ENCODE results near the gene ETS2.
A peak's percentile ranks its signal among the peaks of the same experiment; 100 is the strongest.

The ETS2 gene

DNA sequence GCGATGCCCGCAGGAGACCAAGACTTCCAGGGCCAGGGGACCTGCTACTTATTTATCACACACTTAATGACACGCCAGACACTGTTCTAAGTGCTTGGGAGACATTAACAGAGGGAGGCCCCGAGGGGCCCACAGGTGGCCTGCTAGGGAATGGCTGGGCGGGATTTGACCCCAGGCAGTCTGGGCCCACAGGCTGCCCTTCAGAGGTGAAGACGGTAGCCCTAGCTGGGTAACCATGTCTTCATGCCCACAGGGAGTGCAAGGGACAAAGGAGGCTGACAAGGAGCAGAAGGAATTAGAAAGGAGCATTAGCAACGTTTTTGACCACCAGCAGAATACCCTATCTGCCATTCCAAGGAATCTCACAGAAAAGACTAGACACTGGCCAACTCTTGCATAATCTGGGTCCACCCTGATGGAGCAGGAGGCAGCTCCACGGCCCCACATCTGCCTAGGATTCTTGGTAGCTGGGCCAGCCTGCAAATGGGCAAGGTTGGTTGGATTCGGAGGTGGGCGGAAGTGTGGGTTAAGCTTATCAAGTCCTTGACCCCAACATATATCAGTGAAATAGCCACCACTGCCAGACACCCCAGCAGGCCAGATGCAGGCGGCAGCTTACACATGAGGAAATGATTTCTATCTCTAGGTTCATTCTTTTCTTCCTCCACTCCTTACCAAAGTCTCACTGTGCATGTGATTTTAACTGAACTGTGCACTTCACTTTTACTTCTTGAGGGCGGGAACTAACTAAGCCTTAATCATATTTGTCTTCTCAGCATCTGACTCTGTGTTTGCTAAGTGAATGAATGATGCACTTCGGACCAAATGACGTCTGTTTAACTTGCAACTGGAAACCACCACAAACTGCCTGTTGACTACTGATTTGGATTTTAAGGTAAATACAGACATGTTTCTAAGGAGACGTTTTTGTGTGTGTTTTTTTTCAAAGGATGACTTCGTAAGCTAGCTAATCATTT lies 3.4 kb upstream of the ETS2 start:
- DNase-seq, result no peak

DNA sequence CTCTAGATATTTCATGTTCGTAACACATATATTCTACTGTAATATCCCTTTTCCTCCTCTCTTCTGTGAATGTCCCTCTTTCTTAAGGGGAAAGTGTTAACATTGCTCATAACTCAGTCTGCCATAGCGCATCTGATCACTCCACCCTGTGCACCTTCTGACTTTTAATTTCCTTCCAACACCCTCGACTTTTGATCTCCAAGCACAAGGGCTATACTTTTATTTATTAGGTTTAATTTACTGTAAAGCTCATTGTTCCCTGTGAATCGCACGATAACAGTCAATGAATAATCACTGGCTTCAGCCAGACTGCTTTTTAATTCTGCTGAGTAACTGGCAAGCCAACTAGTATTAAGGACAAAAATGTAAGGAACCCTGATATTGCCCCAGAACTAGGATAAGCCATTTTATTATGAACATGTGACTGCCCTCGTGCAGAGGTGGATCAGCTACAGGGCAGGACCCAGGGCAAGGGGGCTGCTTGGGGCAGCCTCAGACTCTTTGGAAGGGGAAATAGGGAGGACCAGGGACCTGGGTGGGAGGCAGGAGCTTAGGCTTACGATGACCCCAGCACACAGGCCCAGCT lies 2.6 kb upstream of the ETS2 start:
- DNase-seq, result no peak

DNA sequence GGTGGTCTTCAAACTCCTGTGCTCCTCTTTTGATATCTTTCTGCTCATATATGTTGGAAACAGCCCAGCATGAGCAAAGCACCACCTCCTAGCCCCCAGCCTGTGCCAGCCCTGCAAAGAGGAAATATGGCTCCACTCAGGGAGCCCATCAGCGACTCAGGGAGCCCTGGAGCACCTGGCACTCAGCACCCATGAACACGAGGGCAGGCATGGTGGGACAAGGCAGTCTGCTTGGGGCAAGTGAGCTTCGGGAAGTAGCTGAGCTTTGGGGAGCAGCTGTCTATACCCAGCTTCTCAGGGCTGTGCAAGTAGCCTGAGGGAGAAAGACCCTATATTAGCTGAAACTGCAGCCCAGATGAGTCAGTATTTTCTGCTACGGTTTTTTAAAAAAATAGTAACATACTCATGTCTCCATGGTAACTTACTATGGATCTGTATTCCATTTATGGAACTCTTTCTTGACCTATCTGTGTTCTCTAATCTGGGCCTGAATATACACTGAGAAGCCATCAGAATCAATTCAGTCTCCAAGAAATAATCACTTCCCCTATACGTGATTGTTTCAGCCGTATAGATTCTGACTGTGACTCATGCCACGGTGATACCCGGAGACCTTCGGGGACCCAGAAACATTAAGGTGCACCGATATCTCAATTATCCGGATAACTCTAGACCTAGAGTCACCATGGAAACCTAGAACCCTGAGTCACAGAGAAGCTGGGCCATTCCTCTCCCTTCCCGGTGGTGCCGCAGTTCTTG lies 1.5 kb upstream of the ETS2 start:
- DNase-seq, result no peak

DNA sequence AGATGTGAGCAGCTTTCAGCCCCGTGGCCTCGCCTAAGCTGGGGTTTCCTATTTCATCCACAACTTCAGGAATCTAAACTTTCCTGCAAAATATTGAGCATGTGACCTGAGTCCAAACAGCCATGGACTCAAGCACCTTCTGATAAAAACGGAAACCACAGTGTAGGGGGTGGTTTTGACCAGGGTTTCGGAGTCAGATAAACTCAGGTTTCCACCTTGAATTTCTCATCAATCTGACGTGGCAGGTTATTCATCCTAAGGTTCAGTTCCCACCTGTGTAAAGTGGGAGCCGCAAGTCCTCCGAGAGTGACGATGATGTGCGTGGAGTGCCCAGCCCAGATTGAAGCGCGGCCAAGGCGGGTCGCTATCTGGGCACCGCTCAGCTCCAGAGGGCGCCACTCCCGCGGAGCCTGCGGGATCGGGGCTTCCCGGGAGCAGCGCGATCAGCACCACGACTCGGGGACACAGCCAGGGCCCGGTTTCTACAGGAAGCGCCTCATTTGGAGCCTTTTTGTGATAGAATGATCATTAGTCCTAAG lies 871 bp upstream of the ETS2 start:
- DNase-seq, result peak; percentile 45

DNA sequence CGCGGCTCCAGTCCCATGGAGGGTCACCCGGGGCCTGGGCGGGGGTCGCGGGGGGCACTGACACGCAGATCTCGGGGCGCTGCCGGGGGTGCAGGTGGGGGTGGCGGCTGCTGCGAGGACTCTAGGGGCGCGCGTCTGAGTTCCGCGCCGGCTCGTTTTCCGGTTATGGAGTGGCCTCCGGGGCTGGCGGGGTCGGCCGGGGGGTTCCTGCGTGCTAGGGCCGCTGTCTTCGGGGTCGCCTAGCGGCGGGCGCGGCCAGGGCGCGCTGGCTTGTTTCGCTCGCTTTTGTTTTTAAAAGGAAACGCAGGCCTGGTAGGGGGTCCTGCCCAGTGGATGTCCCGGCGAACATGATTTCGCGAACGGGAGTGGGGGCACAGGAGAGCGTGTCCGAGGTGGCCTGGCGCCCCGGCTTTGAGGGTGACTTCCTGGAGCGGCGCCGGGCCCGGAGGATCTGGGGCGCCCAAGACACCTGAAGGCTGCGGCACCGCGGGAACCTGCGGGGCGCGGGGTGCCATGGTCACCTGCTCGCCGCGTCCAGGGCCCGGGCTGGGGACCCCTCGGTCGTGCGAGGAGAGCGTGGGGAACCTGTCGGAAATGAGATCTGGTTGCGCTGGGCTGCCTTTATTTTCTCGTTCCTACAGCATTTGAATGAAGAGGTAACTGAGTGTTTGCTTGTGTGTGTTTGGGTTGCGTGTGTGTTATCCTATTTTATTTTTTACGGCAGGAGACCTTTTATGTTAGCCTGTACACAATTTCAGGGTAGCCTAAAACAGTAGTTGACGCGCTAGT lies 618 bp downstream of the ETS2 start:
- DNase-seq, result no peak

DNA sequence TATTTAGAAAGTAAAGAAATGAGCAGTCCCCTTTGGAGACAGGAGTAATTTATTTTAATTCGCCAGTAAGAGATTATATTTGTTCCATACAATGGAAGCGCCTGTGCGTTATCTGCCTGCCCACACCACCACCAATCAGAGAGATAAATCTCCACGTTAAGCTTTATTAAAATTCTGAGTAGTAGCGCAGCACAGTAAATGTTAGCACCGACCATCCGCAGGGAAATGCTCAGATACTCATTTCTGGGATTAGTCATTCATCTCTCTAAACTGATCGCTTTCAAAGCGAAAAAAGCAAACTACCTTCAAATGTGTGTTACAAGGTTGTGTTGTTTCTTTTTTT lies 1.2 kb downstream of the ETS2 start:
- DNase-seq, result no peak

DNA sequence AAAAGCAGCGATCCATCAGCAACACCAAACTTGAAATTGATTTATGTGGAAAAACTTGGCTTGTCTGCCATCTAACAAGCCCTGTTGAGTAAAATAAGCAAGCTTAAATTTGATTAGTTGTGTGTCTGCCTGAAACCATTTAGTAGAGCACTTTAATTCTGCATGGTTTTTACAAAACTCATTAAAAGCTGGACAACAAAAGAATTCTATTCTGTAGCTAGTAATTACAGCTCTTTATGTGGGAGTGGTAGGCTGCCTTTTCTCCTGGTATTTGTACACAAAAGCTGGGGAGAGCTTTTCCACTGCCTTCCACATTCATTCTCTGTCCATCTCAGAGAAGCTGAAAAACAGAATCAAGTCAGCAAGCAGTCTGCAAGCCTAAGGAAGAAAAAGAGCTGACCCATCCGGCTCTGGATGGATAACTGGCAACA lies 1.7 kb downstream of the ETS2 start:
- peak; percentile 70 for DNase-seq

DNA sequence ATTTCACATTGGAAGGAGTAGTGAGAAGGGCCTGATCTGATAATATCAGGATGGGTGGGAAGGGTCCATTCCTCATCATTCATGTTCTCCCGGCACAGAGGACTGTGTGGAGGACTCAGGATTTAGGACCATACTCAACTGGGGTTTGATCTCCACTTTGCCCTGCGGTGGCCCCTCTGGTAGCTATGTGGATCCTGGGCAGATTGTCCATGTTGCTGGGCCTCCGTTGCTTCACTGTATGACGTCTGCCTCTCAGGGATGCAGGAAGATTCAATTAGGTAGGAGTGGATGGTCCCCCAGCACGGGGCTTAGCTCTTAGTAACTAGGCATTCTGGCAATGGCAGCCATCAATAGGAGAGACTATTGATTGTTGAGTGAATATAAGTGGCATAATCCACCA lies 2.3 kb downstream of the ETS2 start:
- DNase-seq, result no peak

DNA sequence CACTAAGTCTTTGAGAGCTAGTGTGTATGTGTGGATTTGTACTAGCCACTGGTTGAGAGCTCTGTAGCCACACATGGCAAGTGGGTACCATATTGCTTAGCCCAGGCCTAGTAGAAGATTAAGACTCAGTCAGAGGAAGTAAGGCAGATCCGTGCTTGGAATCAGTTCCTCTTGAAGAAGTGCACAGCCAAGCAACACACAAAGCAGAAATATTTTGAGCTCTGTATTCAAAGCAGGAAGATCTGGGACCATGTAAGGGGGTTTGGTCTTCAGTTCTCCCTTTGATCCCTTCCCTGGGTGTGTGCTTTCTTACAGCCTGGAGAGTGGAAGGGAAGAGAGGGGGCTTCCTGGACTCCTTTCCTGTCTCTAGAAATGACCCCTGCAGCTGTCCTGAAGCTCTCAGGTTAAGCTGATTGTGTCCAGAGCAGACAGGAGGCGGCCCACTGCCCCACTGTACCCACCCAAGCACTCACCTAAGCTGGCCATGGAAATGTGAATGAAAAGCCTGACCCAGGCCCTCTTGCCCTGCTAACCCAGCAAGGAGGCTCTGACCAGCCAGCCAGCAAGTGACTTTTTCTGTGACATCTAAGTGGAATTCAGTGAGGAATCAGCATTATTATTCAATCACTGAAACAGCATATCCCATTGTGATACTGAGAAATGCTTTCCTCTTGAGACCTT lies 3.6 kb downstream of the ETS2 start:
- DNase-seq, result no peak

DNA sequence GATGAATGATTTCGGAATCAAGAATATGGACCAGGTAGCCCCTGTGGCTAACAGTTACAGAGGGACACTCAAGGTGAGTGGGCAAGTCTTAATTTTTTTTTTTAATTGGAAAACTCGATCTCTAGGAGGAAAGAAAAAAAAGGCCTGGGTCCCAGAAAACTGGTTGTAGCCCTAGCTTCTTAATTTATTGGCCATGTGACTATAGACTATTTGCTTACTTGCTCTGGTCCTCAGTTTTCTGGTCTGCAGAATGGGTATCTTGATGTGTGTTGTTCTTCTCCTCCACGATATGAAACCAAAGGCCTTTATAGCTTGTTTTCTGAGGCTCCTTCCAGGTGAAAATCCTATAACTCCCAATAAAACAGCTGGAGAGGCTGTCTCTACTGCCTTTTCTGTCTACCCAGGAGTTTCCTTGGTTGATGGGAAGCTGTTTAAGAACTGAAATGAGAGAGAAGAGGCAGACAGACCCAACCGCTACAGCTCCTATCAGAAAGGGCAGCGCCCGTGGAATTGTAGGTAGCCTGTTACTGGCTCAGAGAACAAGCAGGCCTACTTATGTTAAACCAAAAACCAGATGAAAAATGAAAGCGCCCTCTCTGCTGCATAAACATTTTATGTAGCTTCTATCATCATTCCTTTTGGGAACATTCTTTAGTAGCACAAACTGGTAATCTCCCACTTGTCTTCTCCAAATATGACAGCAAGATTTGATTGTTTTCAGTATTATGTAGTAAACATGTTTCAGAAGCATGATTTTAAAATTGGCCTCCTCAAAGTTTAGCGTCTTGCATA lies 4.5 kb downstream of the ETS2 start:
- DNase-seq, result no peak

DNA sequence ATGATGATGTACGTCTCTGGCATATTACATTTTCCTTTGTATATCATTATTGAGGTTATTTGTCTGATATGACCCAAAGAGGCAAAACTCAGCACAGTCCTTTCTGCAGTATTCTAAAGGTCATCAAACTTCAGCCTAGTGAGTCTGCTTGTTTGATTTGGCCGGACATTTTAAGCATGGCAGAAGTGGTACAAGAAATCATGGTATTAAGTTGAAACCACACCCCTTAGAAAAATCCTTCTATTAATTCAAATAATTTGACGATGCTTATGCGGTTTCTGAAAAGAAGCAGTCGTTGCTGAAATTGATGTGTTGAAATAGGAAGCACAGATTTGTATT lies 5.1 kb downstream of the ETS2 start:
- DNase-seq, result no peak

DNA sequence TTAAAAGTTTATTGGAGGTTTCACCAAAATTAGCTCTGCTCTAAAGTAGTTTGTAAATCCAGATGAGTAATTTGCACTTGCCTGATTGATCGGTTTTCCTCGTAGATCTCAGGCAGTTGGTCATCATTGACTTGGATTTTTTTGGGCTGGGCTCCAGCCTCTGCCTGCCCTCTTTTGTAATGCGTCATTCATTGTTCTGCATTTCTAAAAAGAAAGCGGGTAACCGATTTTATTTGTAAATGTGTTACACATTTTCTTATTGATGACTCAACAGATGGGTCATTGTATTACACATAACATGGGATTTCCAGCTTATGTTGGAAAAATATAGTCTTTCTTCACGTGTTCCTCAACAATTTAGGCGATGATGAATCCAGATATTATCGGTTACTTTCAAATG lies 5.5 kb downstream of the ETS2 start:
- DNase-seq, result no peak

DNA sequence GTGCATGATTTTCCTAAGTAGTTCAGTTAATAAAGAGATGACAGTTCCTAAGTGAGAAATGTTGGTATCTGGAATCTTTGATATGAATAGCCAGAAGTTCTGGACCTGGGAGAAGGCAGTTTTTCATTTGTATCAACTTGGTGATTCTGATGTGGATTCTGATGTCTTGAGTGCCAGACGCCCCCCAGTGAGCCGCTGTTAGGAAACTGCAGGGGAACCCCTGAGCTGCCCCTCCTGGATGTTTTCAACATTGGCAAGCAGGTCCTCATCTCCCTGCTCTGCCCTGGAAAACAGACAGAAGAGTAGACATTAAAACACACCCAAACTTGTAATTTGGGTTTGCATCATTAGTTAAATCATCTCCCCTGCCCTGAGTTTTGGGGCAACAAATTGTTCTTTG lies 7.4 kb downstream of the ETS2 start:
- DNase-seq, result no peak

DNA sequence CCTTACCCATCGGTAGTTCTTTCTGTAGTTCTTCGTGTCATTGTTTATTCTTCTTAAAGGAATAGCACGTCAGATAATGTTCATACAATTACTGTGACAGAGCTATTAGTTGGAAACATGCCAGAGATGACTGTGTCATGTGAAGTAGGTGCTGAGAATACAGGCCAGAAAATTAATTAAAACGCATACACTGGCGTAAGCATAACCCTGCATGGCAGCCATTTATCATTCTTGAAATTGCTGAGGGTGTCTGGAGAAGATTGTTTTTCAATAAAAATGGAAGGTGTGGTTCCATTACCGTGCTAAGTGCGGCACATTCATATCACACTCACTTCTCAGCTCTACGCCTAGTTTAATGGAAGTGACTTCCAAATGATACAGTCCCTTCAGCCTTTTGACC lies 7.8 kb downstream of the ETS2 start:
- peak; percentile 36 for DNase-seq

DNA sequence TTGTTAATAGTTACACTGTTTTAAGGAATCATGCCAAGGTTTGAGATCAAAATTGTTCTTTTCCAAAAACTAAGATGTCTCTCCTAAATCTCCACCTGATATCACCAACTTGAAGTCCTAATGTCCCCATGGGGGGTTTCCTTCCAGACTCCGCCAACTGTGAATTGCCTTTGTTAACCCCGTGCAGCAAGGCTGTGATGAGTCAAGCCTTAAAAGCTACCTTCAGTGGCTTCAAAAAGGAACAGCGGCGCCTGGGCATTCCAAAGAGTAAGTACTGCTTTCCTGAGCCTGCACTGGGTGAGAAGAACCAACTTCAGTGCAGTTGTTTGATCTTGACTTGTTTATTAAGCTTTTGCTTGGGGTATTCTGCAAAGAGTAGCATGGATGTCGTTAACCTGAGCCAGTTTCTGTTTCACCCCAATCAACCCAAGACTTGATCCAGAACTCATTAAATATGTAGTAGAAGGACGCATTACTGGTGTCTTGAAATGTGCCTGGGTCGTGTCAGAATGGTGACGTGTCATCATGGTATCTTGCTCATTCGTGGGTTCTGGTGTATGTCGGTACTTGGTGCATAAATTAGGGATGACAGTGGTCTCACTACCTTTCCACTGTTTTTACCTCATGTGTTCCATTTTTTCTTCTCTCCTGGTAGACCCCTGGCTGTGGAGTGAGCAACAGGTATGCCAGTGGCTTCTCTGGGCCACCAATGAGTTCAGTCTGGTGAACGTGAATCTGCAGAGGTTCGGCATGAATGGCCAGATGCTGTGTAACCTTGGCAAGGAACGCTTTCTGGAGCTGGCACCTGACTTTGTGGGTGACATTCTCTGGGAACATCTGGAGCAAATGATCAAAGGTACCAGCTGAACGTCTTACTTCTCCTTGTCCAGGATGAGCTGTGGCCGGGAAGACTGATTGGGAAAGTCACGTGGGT lies 8.7 kb downstream of the ETS2 start:
- DNase-seq, result no peak

DNA sequence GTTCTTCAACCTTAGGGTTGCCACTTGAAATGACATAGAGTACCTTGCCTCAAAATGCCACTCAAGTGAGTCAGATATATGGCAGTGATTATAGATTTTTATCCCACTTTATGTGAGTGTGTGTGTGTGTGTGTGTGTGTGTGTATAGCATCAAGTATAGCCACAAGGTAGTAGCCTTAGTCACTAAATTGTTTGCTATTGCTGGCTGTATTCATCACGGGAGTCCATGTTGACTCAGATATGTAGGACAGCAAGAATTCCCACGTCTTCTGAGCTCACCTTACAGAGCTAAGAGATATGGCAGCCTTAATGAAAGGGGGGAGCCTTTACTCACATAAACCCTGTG lies 9.3 kb downstream of the ETS2 start:
- DNase-seq, result no peak

DNA sequence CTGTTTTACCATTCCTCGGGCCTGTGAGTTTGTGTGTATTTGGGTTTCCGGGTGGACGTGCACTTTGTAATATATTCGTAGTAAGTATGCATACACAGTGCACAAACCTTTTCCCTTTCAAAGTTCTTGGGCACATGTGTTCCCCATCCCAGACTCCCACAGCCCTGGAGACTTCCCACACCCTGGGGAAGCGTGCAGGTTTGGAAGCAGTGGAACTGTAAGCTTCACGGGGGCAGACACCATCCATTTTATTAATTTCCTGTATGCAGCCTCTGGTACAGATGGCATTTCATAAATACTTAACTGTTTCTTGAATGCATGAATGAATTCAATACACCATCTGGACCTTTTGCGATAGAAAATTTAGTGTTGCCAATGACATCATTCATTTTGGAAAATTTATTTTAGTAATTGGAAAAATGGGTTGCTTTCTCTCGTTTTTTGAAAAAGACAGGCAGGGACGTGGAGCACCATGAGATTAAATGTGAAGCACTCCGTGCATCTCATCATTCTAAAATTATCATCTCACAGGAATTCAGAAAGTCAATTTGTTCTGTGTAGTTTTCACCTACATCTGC lies 10.8 kb downstream of the ETS2 start:
- no peak for DNase-seq

DNA sequence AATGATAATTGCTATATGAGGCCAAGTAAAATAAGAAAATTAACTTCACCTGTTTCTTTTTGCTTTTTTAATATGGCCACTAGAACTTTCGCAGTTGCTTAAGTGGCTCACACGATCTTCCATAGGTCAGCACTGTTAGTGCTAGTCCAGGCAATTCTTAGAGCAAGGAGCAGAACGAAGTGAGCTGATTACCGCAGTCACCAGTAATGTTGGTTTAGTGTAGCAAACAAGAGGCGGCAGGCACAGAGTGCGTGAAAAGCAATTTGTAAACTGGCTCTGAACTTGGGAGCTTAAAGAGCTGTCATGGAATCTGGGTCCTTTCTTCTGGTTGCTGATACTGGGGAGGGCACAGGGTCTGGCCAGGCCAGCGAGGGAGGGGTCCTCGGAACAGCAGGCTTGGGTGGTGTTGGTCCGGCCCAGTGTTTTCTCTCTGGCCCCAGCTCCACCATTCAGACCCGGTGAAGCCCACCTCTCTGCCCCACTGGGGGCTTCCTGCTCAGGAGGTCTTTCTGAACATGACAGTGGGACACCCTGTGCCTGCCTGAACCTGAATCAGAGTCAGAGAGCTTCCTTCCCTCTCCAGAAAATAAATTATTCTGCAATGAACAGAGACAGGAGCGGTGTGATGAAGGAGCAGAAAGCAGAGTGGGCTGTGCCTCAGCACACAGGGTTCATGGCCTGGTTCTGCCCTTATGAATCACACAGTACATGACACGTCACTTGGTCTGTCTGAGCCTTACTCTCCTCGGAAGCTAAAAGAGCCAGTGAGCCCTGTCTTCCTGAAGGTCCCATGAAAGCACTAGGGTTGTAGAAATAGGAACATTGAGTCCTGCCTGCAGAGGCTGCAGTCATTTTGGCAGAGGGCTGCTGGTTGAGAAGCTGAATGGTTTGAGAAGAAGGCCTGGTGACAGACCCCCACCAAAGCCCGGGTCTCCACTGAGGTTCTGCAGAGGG lies 11.9 kb downstream of the ETS2 start:
- DNase-seq, result no peak

DNA sequence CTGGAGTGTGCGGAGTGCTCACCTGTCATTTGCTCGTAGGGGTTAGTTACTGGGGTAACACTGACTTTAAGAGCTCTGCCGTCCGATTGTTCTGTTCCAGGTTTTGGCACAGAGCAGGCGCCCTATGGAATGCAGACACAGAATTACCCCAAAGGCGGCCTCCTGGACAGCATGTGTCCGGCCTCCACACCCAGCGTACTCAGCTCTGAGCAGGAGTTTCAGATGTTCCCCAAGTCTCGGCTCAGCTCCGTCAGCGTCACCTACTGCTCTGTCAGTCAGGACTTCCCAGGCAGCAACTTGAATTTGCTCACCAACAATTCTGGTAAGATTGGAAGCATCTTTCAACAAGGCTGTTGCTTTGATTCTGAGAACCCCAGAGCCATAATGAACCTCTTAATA lies 12.6 kb downstream of the ETS2 start:
- DNase-seq, result no peak

Data from COR-L47 (cell line).